GM18951 (cell line): ENCODE data around the gene KIAA1328.

ENCODE experiments used
- POLR2A ChIP-seq: IDR thresholded peaks from 4 replicates; pipeline ENCODE4 v1.6.1; 2011; ENCODE audit warnings: mild to moderate bottlenecking; ENCODE audit not compliant: insufficient read length, insufficient read depth; ENCODE audit errors: extremely low read depth
- in situ Hi-C: fragments of 300-500 bp; cut with MboI; formaldehyde crosslinking; loops from one replicate; pipeline ENCODE4 v1.12.0; 2022; ENCODE audit warnings: low sequenced_read_pairs, mixed read lengths, inconsistent platforms; ENCODE audit not compliant: unreplicated experiment

Gene KIAA1328

GRCh38 chr18:37179384-37179783 lies 350.5 kb downstream of the KIAA1328 start:
- TF ChIP-seq POLR2A, result no peak

GRCh38 chr18:37180086-37180485 lies 351.2 kb downstream of the KIAA1328 start:
- in situ Hi-C loops, result no loop called here
- no peak for TF ChIP-seq POLR2A

More at GRCh38 chr18:37179384-37179783, 350.5 kb downstream of the KIAA1328 start:
- in situ Hi-C loops, result no loop called here

GRCh38 chr18:37182340-37183135 lies 353.6 kb downstream of the KIAA1328 start:
- no peak for TF ChIP-seq POLR2A
- in situ Hi-C loops, result no loop called here

GRCh38 chr18:37184209-37184868 lies 355.4 kb downstream of the KIAA1328 start:
- in situ Hi-C loops, result no loop called here
- no peak for TF ChIP-seq POLR2A

GRCh38 chr18:37188016-37188791 lies 359.3 kb downstream of the KIAA1328 start:
- no peak for TF ChIP-seq POLR2A
- in situ Hi-C loops, result no loop called here

- no peak for TF ChIP-seq POLR2A
- in situ Hi-C loops, result no loop called here
Observed at GRCh38 chr18:37199741-37200140, 370.8 kb downstream of the KIAA1328 start.

GRCh38 chr18:37207343-37207742 lies 378.4 kb downstream of the KIAA1328 start:
- no peak for TF ChIP-seq POLR2A
- in situ Hi-C loops, result no loop called here

GRCh38 chr18:37210781-37211180 lies 381.9 kb downstream of the KIAA1328 start:
- TF ChIP-seq POLR2A, result no peak
- in situ Hi-C loops, result no loop called here

- TF ChIP-seq POLR2A, result no peak
- in situ Hi-C loops, result no loop called here
Observed at GRCh38 chr18:37218022-37218590, 389.2 kb downstream of the KIAA1328 start.

GRCh38 chr18:37219257-37219656 lies 390.3 kb downstream of the KIAA1328 start:
- in situ Hi-C loops, result no loop called here
- no peak for TF ChIP-seq POLR2A

GRCh38 chr18:37222354-37222998 lies 393.5 kb downstream of the KIAA1328 start:
- in situ Hi-C loops, result no loop called here
- TF ChIP-seq POLR2A, result no peak

GRCh38 chr18:37222999-37223378 lies 394.1 kb downstream of the KIAA1328 start:
- in situ Hi-C loops, result no loop called here
- TF ChIP-seq POLR2A, result no peak

GRCh38 chr18:37225279-37225678 lies 396.4 kb downstream of the KIAA1328 start:
- in situ Hi-C loops, result no loop called here
- no peak for TF ChIP-seq POLR2A
